ENCODE data around the gene RFFL. TPM values are rescaled to one million over a fixed set of nuclear protein-coding genes. Genes with fewer than 3 reads are reported as not detected.
"Not testable (repeated sequence)": the region's sequence is repeated elsewhere in the genome, so short reads cannot be mapped to it uniquely, and the experiment has no call there.

The RFFL gene
- polyA plus RNA-seq, 3 donors = 5.5 to 9.9 (median 7.6) TPM

- no peak overlapping the region for H3K27ac ChIP-seq (ENCODE audit: low read depth, low read length)
These were observed 10.7 kb downstream of the RFFL start for GRCh38 chr17:35052780-35053179.

GRCh38 chr17:35052241-35052610 lies 11.3 kb downstream of the RFFL start:
- H3K27ac ChIP-seq (ENCODE audit: low read depth, low read length) = no peak overlapping the region

GRCh38 chr17:35051579-35052240 lies 11.8 kb downstream of the RFFL start:
- H3K27ac ChIP-seq (ENCODE audit: low read depth, low read length) = no peak overlapping the region
- 16 to 22% (median 20%) methylated on average over 6 of the region's 6 CpGs for WGBS, 3 donors

GRCh38 chr17:35051183-35051578 lies 12.3 kb downstream of the RFFL start:
- 10 to 14% (median 12%) methylated on average over 2 of the region's 2 CpGs for WGBS, 3 donors
- no peak overlapping the region for H3K27ac ChIP-seq (ENCODE audit: low read depth, low read length)

- WGBS, 3 donors = 97 to 100% (median 98%) methylated on average over 2 of the region's 2 CpGs
These were observed 13.3 kb downstream of the RFFL start for GRCh38 chr17:35050170-35050569.

GRCh38 chr17:35048685-35049379 lies 14.7 kb downstream of the RFFL start:
- WGBS, 3 donors = 53 to 89% (median 84%) methylated on average over 3 of the region's 3 CpGs
- no peak overlapping the region for H3K27ac ChIP-seq (ENCODE audit: low read depth, low read length)

More at GRCh38 chr17:35050170-35050569, 13.3 kb downstream of the RFFL start:
- H3K27ac ChIP-seq (ENCODE audit: low read depth, low read length) = no peak overlapping the region

- WGBS, 3 donors = 36 to 60% (median 46%) methylated on average over 5 of the region's 5 CpGs
- no peak overlapping the region for H3K27ac ChIP-seq (ENCODE audit: low read depth, low read length)
These were observed 16.7 kb downstream of the RFFL start for GRCh38 chr17:35046740-35047283.

GRCh38 chr17:35046245-35046644 lies 17.3 kb downstream of the RFFL start:
- no peak overlapping the region for H3K27ac ChIP-seq (ENCODE audit: low read depth, low read length)
- WGBS, 3 donors = 52 to 80% (median 76%) methylated on average over 4 of the region's 4 CpGs

- H3K27ac ChIP-seq (ENCODE audit: low read depth, low read length) = not testable (repeated sequence)
- 33 to 92% (median 86%) methylated on average over 13 of the region's 13 CpGs for WGBS, 3 donors
These were observed 18.0 kb downstream of the RFFL start for GRCh38 chr17:35045458-35045979.

GRCh38 chr17:35044181-35044580 lies 19.3 kb downstream of the RFFL start:
- H3K27ac ChIP-seq (ENCODE audit: low read depth, low read length) = no peak overlapping the region
- 63 to 97% (median 94%) methylated on average over 8 of the region's 8 CpGs for WGBS, 3 donors

GRCh38 chr17:35041390-35041789 lies 22.1 kb downstream of the RFFL start:
- 92 to 95% (median 95%) methylated on average over 7 of the region's 7 CpGs for WGBS, 3 donors

GRCh38 chr17:35038453-35038852 lies 25.1 kb downstream of the RFFL start:
- H3K27ac ChIP-seq (ENCODE audit: low read depth, low read length) = no peak overlapping the region
- WGBS, 3 donors = 92 to 96% (median 93%) methylated on average over 3 of the region's 3 CpGs

More at GRCh38 chr17:35041390-35041789, 22.1 kb downstream of the RFFL start:
- no peak overlapping the region for H3K27ac ChIP-seq (ENCODE audit: low read depth, low read length)

- WGBS, 3 donors = 89 to 91% (median 90%) methylated on average over 1 of the region's 1 CpG
- H3K27ac ChIP-seq (ENCODE audit: low read depth, low read length) = no peak overlapping the region
These were observed 32.7 kb downstream of the RFFL start for GRCh38 chr17:35030780-35031179.

- 71 to 82% (median 75%) methylated on average over 3 of the region's 3 CpGs for WGBS, 3 donors
- no peak overlapping the region for H3K27ac ChIP-seq (ENCODE audit: low read depth, low read length)
These were observed 34.8 kb downstream of the RFFL start for GRCh38 chr17:35028531-35029262.

GRCh38 chr17:35028097-35028496 lies 35.4 kb downstream of the RFFL start:
- not testable (repeated sequence) for H3K27ac ChIP-seq (ENCODE audit: low read depth, low read length)
- 97 to 98% (median 97%) methylated on average over 4 of the region's 4 CpGs for WGBS, 3 donors

- 61 to 91% (median 85%) methylated on average over 1 of the region's 1 CpG for WGBS, 3 donors
- no peak overlapping the region for H3K27ac ChIP-seq (ENCODE audit: low read depth, low read length)
These were observed 38.0 kb downstream of the RFFL start for GRCh38 chr17:35025541-35025940.

GRCh38 chr17:35023538-35023937 lies 40.0 kb downstream of the RFFL start:
- no peak overlapping the region for H3K27ac ChIP-seq (ENCODE audit: low read depth, low read length)
- WGBS, 3 donors = 82 to 92% (median 84%) methylated on average over 3 of the region's 3 CpGs

- H3K27ac ChIP-seq (ENCODE audit: low read depth, low read length) = no peak overlapping the region
- 34 to 41% (median 36%) methylated on average over 8 of the region's 8 CpGs for WGBS, 3 donors
These were observed 40.9 kb downstream of the RFFL start for GRCh38 chr17:35022536-35023063.

All from adipose tissue (tissue), 3 donors.